ENCODE data around the gene U2AF2. TPM values are rescaled to one million over a fixed set of nuclear protein-coding genes. Genes with fewer than 3 reads are reported as not detected.

The U2AF2 gene
- total RNA-seq, 1 experiment from 2014 or later, result 343 TPM

DNA sequence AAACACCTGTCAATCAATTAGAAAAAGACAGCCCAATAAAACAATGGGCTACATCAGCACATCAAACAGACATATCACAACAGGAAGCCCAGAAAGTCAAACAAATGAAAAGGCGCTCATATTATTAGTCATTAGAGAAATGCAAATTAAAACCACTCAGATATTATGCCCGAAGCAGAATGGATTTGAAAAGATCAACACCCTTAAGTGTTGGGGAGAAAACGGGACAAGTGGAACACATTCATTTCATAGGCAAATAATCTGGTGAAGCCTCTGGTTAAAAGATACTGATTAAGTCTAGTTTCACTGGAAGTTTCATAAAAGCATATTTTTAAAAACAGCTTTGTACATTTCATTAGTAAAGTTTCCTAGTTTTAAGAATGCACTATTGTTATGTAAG is 66.0 kb downstream of the U2AF2 start:
- ChIA-PET CTCF (no interaction called here), POLR2A (ENCODE audit: unreplicated experiment) (no interaction called here)
- peaks cover 59% of the 10 kb centered on the region for H3K27me3 ChIP-seq (ENCODE audit: low read length)
- H3F3A ChIP-seq (ENCODE audit: low read length, unreplicated experiment), result no peaks in the 10 kb centered on the region
- H2AFZ ChIP-seq (ENCODE audit: low read length), result no peak overlapping the region
- no peak overlapping the region for H3K27ac ChIP-seq (ENCODE audit: low read length)
- H3K4me2 ChIP-seq (ENCODE audit: low read length), result no peak overlapping the region
- H4K20me1 ChIP-seq (ENCODE audit: low read length), result no peaks in the 10 kb centered on the region
- no peaks in the 10 kb centered on the region for H3K9me2 ChIP-seq (replicated peaks; ENCODE audit: low read length)
- ATAC-seq (no peak), DNase-seq (no peak)
- BruUV-seq (replicated peaks), result no TSS peak
- no peak overlapping the region for H3K9ac ChIP-seq (ENCODE audit: low read length)
- no peaks in the 10 kb centered on the region for H3K4me1 ChIP-seq (ENCODE audit: insufficient read depth, low read length)
- no peaks in the 10 kb centered on the region for H3K36me3 ChIP-seq (ENCODE audit: low read depth, low read length)
- 0 out of 2 replicates have a peak, but pooled peaks cover 7% of the 10 kb centered on the region for H3K9me3 ChIP-seq (ENCODE audit: low read length)
- intact Hi-C loops (cut with micrococcal nuclease), result no loop called here
- no peak overlapping the region for H3K4me3 ChIP-seq (ENCODE audit: low read length)
- H3K79me2 ChIP-seq (ENCODE audit: low read length), result no peaks in the 10 kb centered on the region
- no peak for TF ChIP-seq EZH2phosphoT487 (IDR thresholded peaks at IDR 0.05; ENCODE audit: borderline replicate concordance, low read length)
- TF ChIP-seq, protein P1, sequence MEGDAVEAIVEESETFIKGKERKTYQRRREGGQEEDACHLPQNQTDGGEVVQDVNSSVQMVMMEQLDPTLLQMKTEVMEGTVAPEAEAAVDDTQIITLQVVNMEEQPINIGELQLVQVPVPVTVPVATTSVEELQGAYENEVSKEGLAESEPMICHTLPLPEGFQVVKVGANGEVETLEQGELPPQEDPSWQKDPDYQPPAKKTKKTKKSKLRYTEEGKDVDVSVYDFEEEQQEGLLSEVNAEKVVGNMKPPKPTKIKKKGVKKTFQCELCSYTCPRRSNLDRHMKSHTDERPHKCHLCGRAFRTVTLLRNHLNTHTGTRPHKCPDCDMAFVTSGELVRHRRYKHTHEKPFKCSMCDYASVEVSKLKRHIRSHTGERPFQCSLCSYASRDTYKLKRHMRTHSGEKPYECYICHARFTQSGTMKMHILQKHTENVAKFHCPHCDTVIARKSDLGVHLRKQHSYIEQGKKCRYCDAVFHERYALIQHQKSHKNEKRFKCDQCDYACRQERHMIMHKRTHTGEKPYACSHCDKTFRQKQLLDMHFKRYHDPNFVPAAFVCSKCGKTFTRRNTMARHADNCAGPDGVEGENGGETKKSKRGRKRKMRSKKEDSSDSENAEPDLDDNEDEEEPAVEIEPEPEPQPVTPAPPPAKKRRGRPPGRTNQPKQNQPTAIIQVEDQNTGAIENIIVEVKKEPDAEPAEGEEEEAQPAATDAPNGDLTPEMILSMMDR (conservative IDR thresholded peaks at IDR 0.05; ENCODE audit: low read depth, low read length), result no peak
- no peak for TF ChIP-seq EZH2 (IDR thresholded peaks at IDR 0.05; ENCODE audit: low read length, unreplicated experiment)

DNA sequence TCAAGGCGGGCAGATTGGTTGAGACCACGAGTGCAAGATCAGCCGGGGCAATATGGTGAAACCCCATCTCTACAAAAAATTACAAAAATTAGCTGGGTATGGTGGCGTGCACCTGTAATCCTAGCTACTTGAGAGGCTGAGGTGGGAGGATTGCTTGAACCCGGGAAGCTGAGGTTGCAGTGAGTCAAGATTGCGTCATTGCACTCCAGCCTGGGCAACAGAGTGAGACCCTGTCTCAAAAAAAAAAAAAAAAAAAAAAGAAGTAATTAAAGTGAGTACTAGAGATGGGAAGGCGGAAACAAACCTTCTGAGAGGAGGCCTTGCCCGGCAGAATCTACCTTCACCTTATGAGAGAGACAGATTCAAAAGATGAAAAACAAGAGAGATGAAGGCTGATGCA is 68.7 kb downstream of the U2AF2 start:
- no peak for TF ChIP-seq EZH2phosphoT487 (IDR thresholded peaks at IDR 0.05; ENCODE audit: borderline replicate concordance, low read length)
- TF ChIP-seq, protein P1 (conservative IDR thresholded peaks at IDR 0.05; ENCODE audit: low read depth, low read length), result no peak
- Histone ChIP-seq H3K9ac (ENCODE audit: low read length) (no peak overlapping the region), H3K4me2 (ENCODE audit: low read length) (no peak overlapping the region), H2AFZ (ENCODE audit: low read length) (no peak overlapping the region), H4K20me1 (ENCODE audit: low read length) (no peaks in the 10 kb centered on the region), H3K27ac (ENCODE audit: low read length) (no peak overlapping the region), H3K27me3 (ENCODE audit: low read length) (peaks cover 58% of the 10 kb centered on the region), H3K9me3 (ENCODE audit: low read length) (0 out of 2 replicates have a peak, but pooled peaks cover 7% of the 10 kb centered on the region), H3K36me3 (ENCODE audit: low read depth, low read length) (no peaks in the 10 kb centered on the region), H3K4me1 (ENCODE audit: insufficient read depth, low read length) (no peaks in the 10 kb centered on the region), H3K4me3 (ENCODE audit: low read length) (no peak overlapping the region), H3K79me2 (ENCODE audit: low read length) (no peaks in the 10 kb centered on the region), H3K9me2 (replicated peaks; ENCODE audit: low read length) (no peaks in the 10 kb centered on the region), H3F3A (ENCODE audit: low read length, unreplicated experiment) (no peaks in the 10 kb centered on the region)
- intact Hi-C loops (cut with micrococcal nuclease), result no loop called here
- DNase-seq (no peak), ATAC-seq (no peak)
- ChIA-PET CTCF (no interaction called here), POLR2A (ENCODE audit: unreplicated experiment) (no interaction called here)
- no TSS peak for BruUV-seq (replicated peaks)

Other genes with a start within 250 kb of the U2AF2 start
- 2,068 and 2,245 TPM in 2 replicates for gene UBE2S, start 247.2 kb upstream of the U2AF2 start, total RNA-seq (2014; rRNA removed)
- gene SHISA7, start 211.7 kb upstream of the U2AF2 start, total RNA-seq (2014; rRNA removed), result not detected in 2 replicates
- gene ISOC2, start 193.4 kb upstream of the U2AF2 start, total RNA-seq (2014; rRNA removed), result 251 and 270 TPM in 2 replicates
- not detected in 2 replicates for gene C19orf85, start 190.3 kb upstream of the U2AF2 start, total RNA-seq (2014; rRNA removed)
- 11.8 and 24.2 TPM in 2 replicates for gene ZNF628, start 178.4 kb upstream of the U2AF2 start, total RNA-seq (2014; rRNA removed)
- gene NAT14, start 169.8 kb upstream of the U2AF2 start, total RNA-seq (2014; rRNA removed), result 17.5 and 21.0 TPM in 2 replicates
- gene SSC5D, start 166.6 kb upstream of the U2AF2 start, total RNA-seq (2014; rRNA removed), result 0.17 TPM in 1 of 2 replicates, not detected in the other
- not detected in 2 replicates for gene SBK2, start 117.9 kb upstream of the U2AF2 start, total RNA-seq (2014; rRNA removed)
- gene SBK3, start 109.5 kb upstream of the U2AF2 start, total RNA-seq (2014; rRNA removed), result 0.46 TPM in 1 of 2 replicates, not detected in the other
- gene ZNF579, start 74.2 kb upstream of the U2AF2 start, total RNA-seq (2014; rRNA removed), result 13.5 and 26.1 TPM in 2 replicates
- gene FIZ1, start 55.5 kb upstream of the U2AF2 start, total RNA-seq (2014; rRNA removed), result 11.6 and 11.7 TPM in 2 replicates
- 27.7 and 33.1 TPM in 2 replicates for gene ZNF524, start 54.7 kb upstream of the U2AF2 start, total RNA-seq (2014; rRNA removed)
- 5.5 and 8.2 TPM in 2 replicates for gene ZNF865, start 49.4 kb upstream of the U2AF2 start, total RNA-seq (2014; rRNA removed)
- 9.0 and 18.0 TPM in 2 replicates for gene ZNF784, start 30.5 kb upstream of the U2AF2 start, total RNA-seq (2014; rRNA removed)
- gene ZNF580, start 14.0 kb upstream of the U2AF2 start, total RNA-seq (2014; rRNA removed), result 15.2 and 23.9 TPM in 2 replicates
- gene ZNF581, start 11.4 kb upstream of the U2AF2 start, total RNA-seq (2014; rRNA removed), result 25.6 and 37.5 TPM in 2 replicates
- gene CCDC106, start 6.8 kb upstream of the U2AF2 start, total RNA-seq (2014; rRNA removed), result 36.0 and 41.4 TPM in 2 replicates
- 203 and 240 TPM in 2 replicates for gene EPN1, start 20.2 kb downstream of the U2AF2 start, total RNA-seq (2014; rRNA removed)
- not detected in 2 replicates for gene NLRP9, start 83.4 kb downstream of the U2AF2 start, total RNA-seq (2014; rRNA removed)
- gene RFPL4A, start 104.1 kb downstream of the U2AF2 start, total RNA-seq (2014; rRNA removed), result not detected in 2 replicates
- not detected in 2 replicates for gene RFPL4AL1, start 114.1 kb downstream of the U2AF2 start, total RNA-seq (2014; rRNA removed)
- 0.15 and 0.23 TPM in 2 replicates for gene NLRP11, start 177.0 kb downstream of the U2AF2 start, total RNA-seq (2014; rRNA removed)
- not detected in 2 replicates for gene NLRP4, start 181.5 kb downstream of the U2AF2 start, total RNA-seq (2014; rRNA removed)